H1 (cell line): Measurements from ENCODE around the gene SPAG16. TPM values are rescaled to one million over a fixed set of nuclear protein-coding genes. Genes with fewer than 3 reads are reported as not detected.

ENCODE experiments used
- ATF3 ChIP-seq: IDR thresholded peaks from 2 replicates; pipeline ENCODE4 v1.6.1; 2011; ENCODE audit warnings: low read depth, mild to moderate bottlenecking, low read length; ENCODE audit not compliant: insufficient read depth
- BCL11A ChIP-seq, 2 experiments: IDR thresholded peaks; one replicate each; pipeline ENCODE4 v1.6.1; 2011; ENCODE audit warnings: low read depth in 2 of 2, low read length in 2 of 2, mild to moderate bottlenecking in 2 of 2
- BRCA1 ChIP-seq: IDR thresholded peaks from 2 replicates; pipeline ENCODE4 v1.6.1; 2012; ENCODE audit warnings: low read depth, low read length, improper control_type of control experiment
- CHD7 ChIP-seq: fragments of 300-600 bp; sonication (generic); IDR thresholded peaks from 2 replicates; pipeline ENCODE4 v1.7.1; 2012; ENCODE audit warnings: low read length, moderate library complexity, mild to moderate bottlenecking, inconsistent platforms; ENCODE audit not compliant: insufficient replicate concordance
- NANOG ChIP-seq: IDR thresholded peaks from 2 replicates; pipeline ENCODE4 v1.6.1; 2011; ENCODE audit warnings: low read length, low read depth, mild to moderate bottlenecking, inconsistent platforms; ENCODE audit not compliant: insufficient read depth, poor library complexity, severe bottlenecking
- POU5F1 ChIP-seq: IDR thresholded peaks from 2 replicates; pipeline ENCODE4 v1.6.1; 2011; ENCODE audit warnings: low read depth, mild to moderate bottlenecking, low read length, moderate library complexity
- RBBP5 ChIP-seq: IDR thresholded peaks from 2 replicates; pipeline ENCODE4 v1.7.1; 2012; ENCODE audit warnings: low read depth, mild to moderate bottlenecking, inconsistent platforms, low read length, moderate library complexity, borderline replicate concordance
- SAP30 ChIP-seq: fragments of 300-600 bp; sonication (generic); IDR thresholded peaks from 2 replicates; pipeline ENCODE4 v1.7.1; 2012; ENCODE audit warnings: low read length, moderate library complexity, mild to moderate bottlenecking, inconsistent platforms; ENCODE audit not compliant: insufficient read depth, insufficient replicate concordance
- SIRT6 ChIP-seq: IDR thresholded peaks from one replicate; pipeline ENCODE4 v1.7.1; 2012; ENCODE audit warnings: low read length, inconsistent platforms
- polyA plus RNA-seq, 7 experiments: library from polyadenylated mRNA; depleted of rRNA in 3 of 7; stranded (reverse) in 5 of 7; unstranded in 2 of 7; fragments of >200 nt in 5 of 7; fragments of 200-250 nt in 2 of 7; gene quantifications; 1 replicate in 5 of 7; 2 replicates in 1 of 7; 4 replicates in 1 of 7; pipeline versions ENCODE4 v1.2.1 to v1.2.3, GENCODE V29; 2011 to 2013; ENCODE audit warnings: missing spikeins in 2 of 7, mixed read lengths in 2 of 7
- total RNA-seq: library from RNA; stranded (reverse); fragmentation: NEBNext Ultra II Directional; extraction: Animal tissue kit (Norgen Biotek cat#: 25700); gene quantifications from 2 replicates; pipeline ENCODE4 v1.2.1, GENCODE V29; 2021
- TF ChIP-seq, protein P1 (sequence below): IDR thresholded peaks from 2 replicates; pipeline ENCODE4 v1.6.1; 2012; ENCODE audit warnings: inconsistent platforms

SPAG16 gene
- total and polyA plus RNA-seq, 2 of the 8 experiments (the other 6 are each of a cell fraction or from before 2014, with no cell fraction given): 6.0 to 14.9 TPM

DNA sequence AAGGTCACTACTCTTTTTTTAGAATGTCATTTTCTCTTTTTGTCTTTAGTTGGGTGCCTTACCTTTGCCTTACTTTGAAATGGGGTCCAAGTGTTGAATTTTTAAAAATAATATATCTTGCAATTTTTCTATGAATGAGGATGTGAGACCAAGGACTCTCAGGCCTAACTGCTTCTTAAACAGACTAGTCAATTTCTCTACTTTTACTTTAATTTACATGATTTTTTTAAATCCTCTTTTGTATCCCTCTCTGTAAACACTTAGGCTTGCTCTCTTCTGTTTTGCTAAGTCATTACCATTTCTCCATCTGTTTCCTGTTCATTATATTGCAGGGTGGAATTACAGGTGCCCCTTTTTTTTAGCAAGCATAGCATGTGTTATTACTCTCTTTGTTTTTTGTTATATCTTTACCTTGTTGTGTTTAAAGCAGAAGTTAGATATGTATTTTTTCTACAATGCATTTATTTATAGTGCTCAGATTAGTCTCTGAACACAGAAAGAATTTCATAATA is 261.8 kb downstream of the SPAG16 start (continued):
- no peak for TF ChIP-seq CHD7
- no peak for TF ChIP-seq ATF3
- TF ChIP-seq RBBP5: no peak
- TF ChIP-seq, protein P1, sequence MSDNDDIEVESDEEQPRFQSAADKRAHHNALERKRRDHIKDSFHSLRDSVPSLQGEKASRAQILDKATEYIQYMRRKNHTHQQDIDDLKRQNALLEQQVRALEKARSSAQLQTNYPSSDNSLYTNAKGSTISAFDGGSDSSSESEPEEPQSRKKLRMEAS: no peak
- no peak for TF ChIP-seq NANOG
- no peak for TF ChIP-seq BCL11A (IDR thresholded peaks at IDR 0.05; ENCODE audit: low read depth in 2 of 2, low read length in 2 of 2)
- TF ChIP-seq SIRT6: no peak
- TF ChIP-seq BRCA1: no peak
- no peak for TF ChIP-seq SAP30
- TF ChIP-seq POU5F1: no peak
